ENCODE data around the gene RAB3B. TPM values are rescaled to one million over a fixed set of nuclear protein-coding genes. Genes with fewer than 3 reads are reported as not detected.

Gene RAB3B
- polyA plus RNA-seq, 3 donors = under 0.01 to 0.56 (median 0.03) TPM

- no peak overlapping the region for H3K27ac ChIP-seq (ENCODE audit: low read depth, low read length)
- 66 to 71% (median 67%) methylated on average over 4 of the region's 4 CpGs for WGBS, 3 donors
Observed at GRCh38 chr1:51962486-51963356, 27.8 kb downstream of the RAB3B start.

- 82 to 92% (median 91%) methylated on average over 2 of the region's 2 CpGs for WGBS, 3 donors
Observed at GRCh38 chr1:51961954-51962353, 28.5 kb downstream of the RAB3B start.

GRCh38 chr1:51961231-51961630, 29.3 kb downstream of the RAB3B start:
- H3K27ac ChIP-seq (ENCODE audit: low read depth, low read length) = no peak overlapping the region
- 34 to 65% (median 53%) methylated on average over 2 of the region's 2 CpGs for WGBS, 3 donors

More at GRCh38 chr1:51961954-51962353, 28.5 kb downstream of the RAB3B start:
- H3K27ac ChIP-seq (ENCODE audit: low read depth, low read length) = no peak overlapping the region

DNA sequence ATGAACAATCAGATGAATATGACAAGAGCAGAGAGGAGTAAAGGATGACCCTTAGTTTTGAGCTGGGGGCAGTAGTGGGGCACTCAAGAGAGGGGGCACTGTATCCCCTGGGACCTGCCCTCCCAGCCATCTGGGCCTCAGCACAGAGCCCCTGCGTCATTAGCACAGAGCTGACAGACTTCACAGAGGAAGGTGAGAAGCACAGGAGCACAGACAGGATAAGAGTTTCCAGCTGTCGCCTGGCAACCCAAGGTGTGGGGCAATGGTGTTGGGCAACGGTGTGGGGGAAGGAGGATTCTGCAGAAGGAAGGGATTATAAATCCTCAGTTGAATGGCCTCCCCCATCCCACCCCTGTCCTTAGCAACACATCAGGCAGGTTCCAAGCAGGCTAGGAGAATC, 30.2 kb downstream of the RAB3B start:
- no peak overlapping the region for H3K27ac ChIP-seq (ENCODE audit: low read depth, low read length)
- 36 to 46% (median 39%) methylated on average over 3 of the region's 3 CpGs for WGBS, 3 donors

GRCh38 chr1:51958824-51959223, 31.7 kb downstream of the RAB3B start:
- H3K27ac ChIP-seq (ENCODE audit: low read depth, low read length) = no peak overlapping the region
- WGBS, 3 donors = 96% methylated on average over 3 of the region's 3 CpGs

GRCh38 chr1:51957618-51958017, 32.9 kb downstream of the RAB3B start:
- no peak overlapping the region for H3K27ac ChIP-seq (ENCODE audit: low read depth, low read length)
- WGBS, 3 donors = 47 to 70% (median 61%) methylated on average over 7 of the region's 7 CpGs

DNA sequence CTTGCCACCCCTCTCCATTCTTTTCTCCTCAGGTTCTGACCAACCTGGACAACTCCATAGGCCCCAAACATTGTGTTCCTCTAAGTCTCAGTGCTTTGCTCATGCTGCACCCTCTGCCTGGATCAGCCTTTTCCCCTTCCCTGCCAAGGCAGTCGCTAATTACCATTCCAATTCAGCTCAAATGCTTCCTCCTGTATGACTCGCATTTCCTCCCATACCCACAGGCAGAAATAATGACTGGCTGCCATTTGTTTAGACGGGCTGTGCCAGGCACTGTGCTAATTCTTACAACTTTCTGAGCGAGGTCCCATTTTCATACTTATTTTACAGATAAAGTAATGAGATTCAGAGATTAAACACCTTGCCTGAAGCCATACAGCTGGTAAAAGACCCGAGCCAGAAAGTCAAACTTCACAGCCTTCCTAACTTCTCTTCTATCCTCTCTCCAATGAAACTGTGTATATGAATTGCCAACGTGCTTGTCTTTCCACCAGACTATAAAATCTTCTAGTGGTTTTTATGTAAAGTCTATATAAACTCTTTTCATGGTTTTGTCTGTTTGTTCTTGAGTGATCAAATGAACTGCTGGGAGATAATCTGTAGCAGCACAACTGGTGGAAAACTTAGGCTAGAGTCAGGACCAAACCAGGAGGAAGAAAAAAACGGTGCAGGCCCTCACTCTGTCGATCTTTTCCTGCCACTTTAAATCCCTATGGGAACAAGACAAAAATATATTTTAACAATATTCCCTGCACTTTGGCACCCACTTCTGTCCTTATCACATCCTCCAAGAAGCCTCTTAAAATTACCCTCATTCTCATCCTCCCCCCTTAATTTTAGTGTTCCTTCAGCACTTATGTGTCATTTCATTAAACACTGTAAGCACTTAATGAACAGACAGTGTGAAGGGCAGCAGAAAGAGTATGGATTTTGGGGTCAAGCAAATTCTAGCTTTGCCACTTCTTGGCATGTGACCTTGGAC, 33.7 kb downstream of the RAB3B start:
- 38 to 60% (median 40%) methylated on average over 8 of the region's 8 CpGs for WGBS, 3 donors
- H3K27ac ChIP-seq (ENCODE audit: low read depth, low read length) = no peak overlapping the region

- no peak overlapping the region for H3K27ac ChIP-seq (ENCODE audit: low read depth, low read length)
- WGBS, 3 donors = 74 to 87% (median 82%) methylated on average over 4 of the region's 4 CpGs
Observed at GRCh38 chr1:51955797-51956527, 34.5 kb downstream of the RAB3B start.

DNA sequence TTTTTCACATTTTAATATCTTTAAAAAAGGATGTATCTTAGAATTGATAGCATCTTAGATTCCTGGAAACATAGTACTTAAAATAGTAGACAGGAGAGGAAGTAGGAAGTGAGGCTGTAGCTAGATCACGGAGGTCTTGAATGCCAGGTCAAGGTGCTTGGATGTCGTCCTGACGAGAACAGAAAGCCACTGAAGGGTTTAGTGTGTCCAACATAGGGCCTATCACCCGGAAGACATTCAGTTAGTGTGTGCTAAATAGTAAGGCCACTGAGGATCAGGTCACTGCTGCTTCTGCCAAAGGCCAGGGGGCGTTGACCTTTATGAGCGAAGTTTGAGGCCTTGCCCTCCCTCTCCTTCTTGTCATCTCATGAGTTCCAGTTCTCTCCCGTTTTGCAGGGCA, 35.7 kb downstream of the RAB3B start:
- WGBS, 3 donors = 77 to 88% (median 82%) methylated on average over 7 of the region's 7 CpGs

GRCh38 chr1:51953079-51953478, 37.4 kb downstream of the RAB3B start:
- H3K27ac ChIP-seq (ENCODE audit: low read depth, low read length) = no peak overlapping the region
- WGBS, 3 donors = 89 to 95% (median 94%) methylated on average over 1 of the region's 1 CpG

More for the DNA sequence above, 35.7 kb downstream of the RAB3B start:
- H3K27ac ChIP-seq (ENCODE audit: low read depth, low read length) = no peak overlapping the region

GRCh38 chr1:51952638-51953037, 37.9 kb downstream of the RAB3B start:
- H3K27ac ChIP-seq (ENCODE audit: low read depth, low read length) = no peak overlapping the region

DNA sequence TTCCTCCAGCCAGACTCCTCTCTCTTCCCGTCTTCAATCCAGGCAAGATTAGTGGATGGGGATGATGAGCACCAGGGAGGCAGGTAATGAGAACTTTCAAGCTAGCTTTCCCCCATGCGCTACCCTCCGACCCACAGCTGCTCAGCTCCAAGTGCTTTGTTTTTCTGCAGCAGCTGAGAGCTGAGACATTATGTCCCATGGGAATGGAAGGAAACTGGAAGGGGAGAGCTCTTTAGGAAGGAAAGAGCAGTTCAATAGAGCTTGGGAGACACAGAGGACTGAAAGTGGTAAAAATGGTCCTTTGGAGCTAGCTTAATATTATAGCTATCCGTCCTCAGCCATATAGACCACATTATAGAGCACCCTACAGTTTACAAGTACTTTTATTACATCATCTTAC, 39.8 kb downstream of the RAB3B start:
- H3K27ac ChIP-seq (ENCODE audit: low read depth, low read length) = no peak overlapping the region
- 76 to 81% (median 76%) methylated on average over 4 of the region's 4 CpGs for WGBS, 3 donors

More at GRCh38 chr1:51952638-51953037, 37.9 kb downstream of the RAB3B start:
- 55 to 91% (median 64%) methylated on average over 1 of the region's 1 CpG for WGBS, 3 donors

- WGBS, 3 donors = 80 to 85% (median 84%) methylated on average over 9 of the region's 9 CpGs
- H3K27ac ChIP-seq (ENCODE audit: low read depth, low read length) = no peak overlapping the region
Observed at GRCh38 chr1:51949014-51949702, 41.3 kb downstream of the RAB3B start.

- 76 to 89% (median 85%) methylated on average over 2 of the region's 2 CpGs for WGBS, 3 donors
- no peak overlapping the region for H3K27ac ChIP-seq (ENCODE audit: low read depth, low read length)
Observed at GRCh38 chr1:51948491-51948915, 42.0 kb downstream of the RAB3B start.

DNA sequence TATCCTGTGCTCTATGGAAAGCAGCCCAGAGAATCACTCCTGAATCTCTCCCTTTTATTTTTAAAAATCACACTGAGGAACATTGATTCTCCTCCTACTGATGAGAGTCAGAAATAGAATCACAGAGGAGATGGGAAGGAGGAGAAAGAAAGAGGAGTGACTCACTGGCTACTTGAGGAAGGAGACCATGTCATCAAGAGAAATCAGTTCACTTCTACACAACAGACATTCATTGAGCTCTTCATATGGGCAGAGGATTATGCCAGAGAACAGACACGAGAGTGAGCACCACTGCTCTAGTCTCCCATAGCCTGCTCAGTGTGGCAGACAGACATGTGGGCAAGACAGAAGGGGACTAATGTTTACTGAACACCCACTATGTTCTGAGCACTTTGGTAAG, 44.2 kb downstream of the RAB3B start:
- WGBS, 3 donors = 79 to 88% (median 81%) methylated on average over 1 of the region's 1 CpG
- no peak overlapping the region for H3K27ac ChIP-seq (ENCODE audit: low read depth, low read length)

GRCh38 chr1:51945591-51945990, 44.9 kb downstream of the RAB3B start:
- no peak overlapping the region for H3K27ac ChIP-seq (ENCODE audit: low read depth, low read length)

- H3K27ac ChIP-seq (ENCODE audit: low read depth, low read length) = no peak overlapping the region
- WGBS, 3 donors = 91 to 97% (median 95%) methylated on average over 2 of the region's 2 CpGs
Observed at GRCh38 chr1:51942281-51942680, 48.2 kb downstream of the RAB3B start.

DNA sequence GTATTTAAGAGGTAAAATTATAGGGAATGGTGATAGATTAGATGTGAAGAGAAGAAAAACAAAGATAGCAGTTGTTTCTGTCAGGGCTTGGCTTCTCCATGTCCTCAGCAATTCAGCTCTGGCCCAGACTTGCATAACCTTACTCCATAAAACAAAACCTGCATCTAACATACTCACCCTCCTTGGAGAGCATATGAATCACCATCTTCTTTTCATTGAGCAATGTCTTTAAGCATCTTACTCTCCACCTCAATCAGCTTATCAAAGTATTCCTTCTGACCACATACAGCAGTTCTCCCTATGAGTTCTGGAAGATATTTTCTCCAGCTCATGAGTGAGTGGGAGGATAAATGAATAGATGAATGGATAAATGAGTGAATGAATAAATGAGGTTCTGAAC, 49.0 kb downstream of the RAB3B start:
- no peak overlapping the region for H3K27ac ChIP-seq (ENCODE audit: low read depth, low read length)

Measured in adipose tissue (tissue), 3 donors.